HG03039 (cell line): ENCODE measurements around the gene TRIP12.
"Not testable (repeated sequence)": the region's sequence is repeated elsewhere in the genome, so short reads cannot be mapped to it uniquely, and the experiment has no call there.

Source experiments
- ATAC-seq: cut with Tn5 transposase; IDR thresholded peaks from one replicate; pipeline ENCODE4 v1.9.1; 2021; ENCODE audit warnings: mild to moderate bottlenecking, moderate library complexity; ENCODE audit not compliant: unreplicated experiment

Gene TRIP12

DNA sequence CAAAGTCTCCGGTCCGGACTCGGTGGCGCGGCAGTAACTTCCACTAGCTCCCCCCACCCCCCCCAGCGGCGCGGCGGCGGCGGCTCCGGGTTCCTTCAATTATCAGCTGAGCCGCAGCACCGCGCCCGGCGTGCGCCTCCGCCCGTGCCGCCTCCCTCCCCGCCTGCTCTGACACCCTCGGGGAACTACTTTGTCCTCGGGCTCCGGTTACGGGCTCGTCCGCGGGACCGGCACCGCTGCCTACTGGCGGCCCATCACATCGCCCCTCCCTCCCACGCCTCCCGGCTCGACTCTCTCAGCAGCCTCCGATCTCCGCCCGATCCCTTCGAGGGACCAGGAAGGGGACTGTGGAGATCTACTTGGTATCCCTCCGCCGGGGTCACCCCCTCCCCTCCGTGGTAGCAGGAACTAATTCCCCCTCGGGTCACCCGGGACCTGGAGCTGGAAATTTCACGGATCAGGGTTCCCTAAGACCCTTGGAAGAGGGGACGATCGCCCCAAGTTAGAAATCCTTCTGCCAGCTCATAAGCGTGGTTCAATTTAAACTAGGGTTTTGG is at the start of gene TRIP12:
TRIP12 (minus strand) TSS at position 118 of the 557 bp plus-strand sequence. CDS start 41,930 bp downstream, outside the sequence.
- ATAC-seq, result peak; percentile 57

DNA sequence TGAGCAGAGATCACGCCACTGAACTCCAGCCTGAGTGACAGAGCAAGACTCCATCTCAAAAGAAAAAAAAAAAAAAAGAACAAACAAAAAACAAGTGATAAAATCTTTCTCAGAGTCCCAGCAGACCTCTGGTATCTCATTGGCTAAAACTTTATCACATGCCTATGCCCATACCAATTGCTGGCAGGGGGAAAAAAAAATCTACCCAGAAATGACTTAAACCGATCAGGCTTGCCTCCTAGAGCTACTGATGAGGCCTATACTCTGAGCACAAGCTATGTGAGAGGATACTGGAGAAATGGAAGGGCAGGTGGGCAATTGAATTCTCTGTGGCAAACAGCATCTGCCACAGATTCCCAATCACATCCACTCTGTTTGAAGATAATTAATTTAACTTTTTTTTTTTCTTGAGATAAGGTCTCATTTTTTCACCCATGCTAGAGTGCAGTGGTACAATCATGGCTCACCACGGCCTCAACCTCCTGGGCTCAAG is 49.5 kb upstream of the TRIP12 start:
- no peak for ATAC-seq

DNA sequence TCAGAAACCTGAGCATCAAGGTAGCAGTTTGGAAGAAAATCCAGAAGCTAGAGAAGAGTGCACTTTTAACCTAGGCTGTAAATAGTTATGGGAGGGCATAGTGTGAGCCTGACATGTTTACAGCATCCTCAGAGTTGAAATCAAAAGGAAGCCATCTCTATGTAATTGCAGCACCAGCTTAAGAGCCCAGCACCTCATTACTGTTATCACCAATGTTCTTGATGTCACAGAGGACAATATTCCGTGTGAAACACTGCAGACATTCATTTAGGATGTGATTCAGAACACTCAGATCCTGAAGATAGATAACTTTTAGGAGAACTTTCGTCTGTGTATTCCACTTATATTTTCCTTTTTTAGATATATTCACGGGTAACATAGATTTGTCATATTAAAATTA is 48.6 kb upstream of the TRIP12 start:
- no peak for ATAC-seq

DNA sequence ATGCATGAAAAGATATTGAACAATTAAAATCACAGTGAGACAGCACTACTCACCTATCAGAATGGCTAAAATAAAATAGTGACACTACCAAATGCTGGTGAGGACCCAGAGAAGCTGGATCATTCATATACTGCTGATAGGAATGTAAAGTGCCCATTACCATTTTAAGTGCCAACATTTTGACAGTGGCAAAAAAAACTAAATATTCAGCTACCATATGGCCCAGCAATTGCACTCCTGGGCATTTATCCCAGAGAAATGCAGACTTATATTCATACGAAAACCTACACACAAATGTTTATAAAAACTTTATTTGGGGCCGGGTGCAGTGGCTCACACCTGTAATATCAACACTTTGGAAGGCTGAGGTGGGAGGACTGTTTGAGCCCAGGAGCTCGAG is 48.1 kb upstream of the TRIP12 start:
- no peak for ATAC-seq

DNA sequence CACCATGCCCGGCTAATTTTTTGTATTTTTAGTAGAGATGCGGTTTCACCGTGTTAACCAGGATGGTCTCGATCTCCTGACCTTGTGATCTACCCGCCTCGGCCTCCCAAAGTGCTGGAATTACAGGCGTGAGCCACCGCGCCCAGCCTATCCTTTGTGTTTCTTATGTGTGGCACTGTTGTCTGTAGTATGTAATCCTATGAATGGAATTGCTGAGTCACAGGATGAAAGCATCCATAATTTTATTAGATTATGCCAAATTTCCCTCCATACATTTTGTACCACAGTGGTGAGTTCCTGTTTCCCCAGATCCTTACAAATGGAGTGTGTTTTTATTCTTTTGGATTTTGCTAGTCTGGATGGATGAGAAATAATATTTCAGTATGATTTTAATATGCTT is 41.8 kb upstream of the TRIP12 start:
- not testable (repeated sequence) for ATAC-seq

DNA sequence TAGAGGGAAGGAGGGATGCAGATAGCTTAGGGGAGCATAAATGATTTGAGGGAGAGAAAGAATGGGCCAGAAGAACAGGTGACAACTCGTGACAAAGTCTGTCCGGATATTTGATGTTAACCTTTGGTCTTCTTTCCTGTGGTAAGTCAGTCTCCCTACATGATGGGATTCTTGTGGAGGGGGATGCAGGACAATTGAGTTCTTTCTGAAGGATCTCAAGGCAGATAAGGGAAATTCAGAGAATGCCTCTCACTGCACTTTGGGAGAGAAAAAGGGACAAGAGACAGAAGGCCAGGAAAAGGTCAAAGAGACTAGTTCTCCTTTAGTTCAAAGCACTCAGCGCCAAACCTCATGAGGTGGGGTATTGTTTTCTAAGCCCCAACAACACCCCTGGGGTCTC is 34.7 kb upstream of the TRIP12 start:
- no peak for ATAC-seq

DNA sequence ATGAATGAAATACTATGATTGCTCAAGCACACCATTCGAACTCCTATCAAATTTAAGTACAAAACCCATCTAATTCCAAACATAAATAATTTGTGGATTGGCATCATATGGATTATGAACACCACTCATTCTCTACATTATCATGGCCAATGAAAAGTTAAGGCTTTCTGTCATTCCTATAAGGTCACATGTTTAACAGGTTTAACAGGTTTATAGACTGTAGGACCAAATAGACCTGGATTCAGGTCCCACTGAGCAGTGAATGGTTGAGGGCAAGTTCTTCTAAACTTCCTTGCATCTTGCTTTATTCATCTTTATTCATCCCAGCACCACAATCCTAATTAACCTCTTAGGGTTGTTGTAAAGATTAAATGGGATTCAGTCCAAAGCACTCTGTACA is 33.9 kb upstream of the TRIP12 start:
- ATAC-seq, result no peak

DNA sequence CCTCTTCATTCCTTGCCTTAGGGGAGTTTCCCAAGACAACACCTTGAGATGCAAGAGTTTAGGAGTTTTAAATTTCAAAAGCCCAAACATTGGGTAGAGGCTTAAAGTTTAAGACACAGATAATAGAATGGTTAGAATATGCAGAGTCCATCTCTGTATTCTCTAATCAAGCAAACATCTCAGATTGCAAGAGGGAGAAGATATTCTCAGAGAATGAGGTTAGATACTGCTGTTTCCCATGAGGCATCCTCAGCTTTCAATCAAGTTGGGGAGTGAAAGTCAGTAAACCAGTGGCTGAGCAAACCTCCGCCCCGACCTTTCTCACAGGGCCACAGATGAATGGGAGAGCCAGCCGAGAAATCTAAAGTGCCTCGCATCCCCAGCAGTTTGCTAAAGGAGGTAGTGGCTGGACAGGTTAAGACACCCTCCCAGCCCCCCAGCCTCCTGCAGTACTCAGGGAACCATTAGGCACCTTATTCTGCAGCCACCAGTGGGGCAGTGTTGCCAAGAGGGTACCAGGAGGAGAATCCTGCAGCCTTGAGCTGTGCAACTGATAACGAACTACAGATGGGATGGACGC is 30.5 kb upstream of the TRIP12 start:
- ATAC-seq, result no peak

DNA sequence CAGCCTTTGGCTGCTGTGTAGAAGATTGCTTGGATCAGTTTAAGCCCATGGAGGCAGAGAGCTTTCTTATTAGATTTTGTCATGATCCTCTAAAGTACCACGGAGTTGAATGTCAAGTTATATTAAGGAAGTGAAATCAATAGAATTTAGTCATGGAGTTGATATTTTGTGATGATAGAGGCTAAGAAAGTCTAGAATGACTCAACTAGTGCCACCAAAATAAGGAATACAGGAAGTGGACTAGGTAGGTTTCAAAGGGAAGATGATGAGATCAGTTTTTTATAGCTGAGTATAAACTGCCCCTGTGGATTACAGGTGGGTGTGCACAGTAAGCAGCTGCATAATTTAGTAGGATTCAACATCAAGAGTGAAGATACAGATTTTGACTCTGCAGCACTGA is 25.7 kb upstream of the TRIP12 start:
- no peak for ATAC-seq

DNA sequence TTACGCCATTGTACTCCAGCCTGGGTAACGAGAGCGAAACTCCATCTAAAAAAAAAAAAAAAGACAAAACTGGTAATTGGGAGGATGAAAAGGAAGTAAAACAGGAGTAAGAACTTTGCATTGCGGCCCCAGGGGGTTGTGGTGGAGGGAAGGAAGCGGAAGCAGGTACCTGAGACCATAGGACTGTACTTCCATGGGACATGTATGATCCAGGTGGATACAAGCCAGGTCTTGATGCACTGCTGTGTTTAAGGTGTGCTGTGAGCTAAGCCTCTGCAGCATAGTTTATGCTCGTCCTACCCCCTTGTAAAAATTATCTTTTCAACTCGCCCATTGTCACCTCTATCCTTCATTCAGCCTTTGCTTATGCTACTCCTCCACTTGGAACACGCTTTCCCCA is 24.2 kb upstream of the TRIP12 start:
- no peak for ATAC-seq

DNA sequence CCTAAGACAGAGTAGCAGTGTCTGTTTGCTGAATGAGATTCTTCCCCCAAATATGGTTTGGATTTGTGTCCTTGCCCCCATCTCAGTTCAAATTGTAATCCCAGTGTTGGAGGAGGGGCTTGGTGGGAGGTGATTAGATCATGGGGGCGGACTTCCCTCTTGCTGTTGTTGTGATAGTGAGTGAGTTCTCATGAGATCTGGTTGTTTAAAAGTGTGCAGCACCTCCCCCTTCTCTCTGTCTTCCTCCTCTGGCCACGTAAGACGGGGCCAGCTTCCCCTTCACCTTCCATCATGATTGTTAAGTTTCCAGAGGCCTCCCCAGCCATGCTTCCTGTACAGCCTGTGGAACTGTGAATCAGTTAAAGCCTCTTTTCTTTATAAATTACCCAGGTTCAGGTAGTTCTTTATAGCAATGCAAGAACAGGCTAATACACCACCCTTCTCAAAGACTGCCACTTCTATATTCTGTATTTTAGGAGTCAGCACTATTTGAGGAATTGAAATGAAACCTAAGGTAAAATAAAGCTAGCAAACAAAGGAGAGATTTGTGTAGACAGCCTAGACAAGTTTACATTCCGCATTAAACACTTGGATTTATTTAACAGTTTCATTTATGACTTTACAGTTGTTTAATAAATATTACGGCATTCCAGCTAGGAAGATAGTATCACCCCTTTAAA is 22.1 kb upstream of the TRIP12 start:
- ATAC-seq, result no peak

DNA sequence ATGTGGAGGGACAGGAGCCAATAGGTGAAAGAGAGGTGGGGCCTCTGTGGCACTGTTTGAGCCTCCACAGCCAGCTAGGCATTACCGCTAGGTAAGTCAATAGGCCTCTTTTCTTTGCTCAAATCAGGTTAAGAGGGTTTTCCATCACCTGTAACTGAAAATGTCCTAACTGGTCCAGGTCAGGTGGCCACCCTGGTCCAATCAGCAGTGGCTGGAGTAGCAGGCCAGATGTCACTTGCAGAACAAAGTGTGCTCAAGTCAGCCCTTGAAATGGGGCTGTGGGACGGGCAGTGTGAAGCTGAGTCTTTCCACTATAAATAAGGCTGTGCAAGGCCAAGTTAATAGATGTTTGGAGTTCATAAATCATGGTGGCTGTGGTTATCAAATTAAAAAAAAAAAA is 21.4 kb upstream of the TRIP12 start:
- ATAC-seq, result no peak

DNA sequence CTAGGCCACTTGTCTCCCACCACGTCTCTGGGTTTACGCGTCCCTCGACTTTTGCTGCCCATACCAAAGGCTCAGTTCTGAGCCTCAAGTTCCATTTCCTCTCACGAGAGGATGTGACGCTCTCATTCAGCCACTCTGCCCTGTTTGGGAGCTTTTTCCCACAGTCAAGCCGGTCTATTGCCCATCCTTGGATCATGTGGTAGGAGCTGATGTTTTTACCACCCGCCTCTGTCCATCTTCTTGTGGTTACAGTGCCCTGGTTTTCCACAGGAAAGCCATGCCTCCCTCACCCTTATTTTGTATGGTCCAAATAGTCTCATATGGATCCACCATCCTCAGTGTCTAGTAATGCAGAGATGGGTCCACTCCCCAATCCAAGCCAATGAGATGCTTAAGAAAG is 20.9 kb upstream of the TRIP12 start:
- no peak for ATAC-seq

DNA sequence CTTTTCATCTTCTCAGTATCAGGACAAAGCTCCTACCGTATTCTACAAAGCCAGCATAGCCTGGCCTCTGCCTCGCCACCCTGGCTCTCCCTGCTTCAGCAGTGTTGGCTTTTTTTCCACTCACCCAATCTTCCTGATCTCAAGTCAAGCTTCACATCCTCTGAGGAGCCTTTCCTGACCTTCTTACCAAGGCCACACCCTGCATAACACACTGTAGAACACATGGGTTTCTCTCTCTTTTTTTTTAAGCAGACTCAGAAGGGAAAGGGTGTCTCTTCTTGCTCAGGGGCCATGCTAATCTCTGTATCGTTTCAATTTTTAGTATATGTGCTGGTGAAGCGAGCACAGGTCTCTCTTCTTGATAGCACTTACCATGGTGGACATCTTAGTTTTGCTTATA is 15.7 kb upstream of the TRIP12 start:
- ATAC-seq, result no peak

DNA sequence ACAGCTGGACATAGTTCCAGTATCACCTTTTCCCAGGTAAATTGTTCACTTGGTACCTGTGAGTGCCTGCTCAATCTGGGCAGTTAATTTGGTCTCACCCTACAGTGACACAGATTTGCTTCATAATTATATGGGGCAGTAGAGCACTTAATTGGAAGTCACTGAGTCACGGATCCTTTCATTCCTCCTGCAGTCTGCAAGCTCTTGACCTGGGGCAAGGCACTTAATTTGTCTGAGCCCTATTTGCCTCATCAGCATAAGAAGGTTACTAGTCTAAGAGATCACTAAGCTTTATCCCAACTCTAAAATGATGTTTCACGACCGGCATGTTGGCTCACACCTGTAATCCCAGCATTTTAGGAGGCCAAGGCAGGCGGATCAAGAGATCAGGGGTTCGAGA is 9.4 kb upstream of the TRIP12 start:
- no peak for ATAC-seq

DNA sequence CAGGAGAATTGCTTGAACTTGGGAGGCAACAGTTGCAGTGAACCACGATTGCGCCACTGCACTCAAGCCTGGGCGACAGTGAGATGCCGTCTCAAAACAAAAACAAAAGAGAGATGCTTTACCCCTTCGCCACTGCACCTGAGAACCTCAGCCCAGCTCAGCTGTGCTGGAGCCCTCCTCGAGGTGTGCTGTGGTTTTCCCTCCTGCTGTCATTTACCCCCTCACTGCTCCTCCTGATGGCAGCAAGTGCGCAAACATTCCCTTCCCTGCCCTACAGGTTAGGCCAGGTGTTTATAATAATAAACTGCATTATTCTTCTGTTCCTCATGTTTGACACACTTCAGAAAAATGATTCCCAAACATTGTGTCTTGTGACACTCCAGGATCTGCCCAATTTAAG is 8.8 kb upstream of the TRIP12 start:
- ATAC-seq, result no peak

DNA sequence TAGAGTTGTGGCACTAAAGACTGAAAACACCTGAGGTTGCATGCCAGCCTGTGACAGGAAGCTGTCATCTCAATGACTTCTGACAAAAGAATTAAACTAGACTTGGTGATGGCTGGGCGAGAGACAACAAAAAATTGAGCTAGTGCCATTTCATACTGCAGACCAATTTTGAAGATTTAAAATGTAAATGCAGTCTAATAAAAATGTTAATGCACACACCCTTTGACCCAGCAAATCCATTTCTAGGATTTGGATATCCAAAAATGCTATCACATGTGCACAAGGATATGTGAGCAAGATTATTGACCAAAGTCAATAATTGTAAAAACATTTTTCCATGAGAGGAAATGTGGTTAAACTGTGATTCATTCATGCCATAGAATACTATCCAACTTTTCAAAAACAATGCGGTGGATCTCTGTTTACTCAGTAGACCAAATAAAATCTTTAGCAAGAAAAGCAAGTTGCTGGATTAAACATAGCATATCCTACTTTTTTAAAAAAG is 6.1 kb upstream of the TRIP12 start:
- ATAC-seq, result no peak

DNA sequence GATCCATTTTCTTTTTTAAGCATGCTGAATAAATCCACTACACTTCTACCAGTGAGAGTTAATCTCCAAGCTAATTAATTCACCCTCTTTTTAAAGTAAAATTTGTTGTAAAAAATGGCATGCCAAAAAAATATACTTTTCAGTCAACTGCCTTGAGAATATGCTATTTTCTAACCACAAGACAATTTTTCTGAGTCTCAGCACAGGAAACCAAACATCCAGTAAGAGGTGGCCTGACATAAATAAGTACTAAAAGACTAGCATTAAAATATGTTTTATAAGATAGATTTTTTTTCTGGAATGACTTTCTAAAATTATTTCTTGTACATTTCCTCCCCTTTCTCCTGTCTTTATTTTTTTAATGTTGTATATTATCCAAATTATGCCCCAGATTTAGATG is 3.4 kb upstream of the TRIP12 start:
- no peak for ATAC-seq

DNA sequence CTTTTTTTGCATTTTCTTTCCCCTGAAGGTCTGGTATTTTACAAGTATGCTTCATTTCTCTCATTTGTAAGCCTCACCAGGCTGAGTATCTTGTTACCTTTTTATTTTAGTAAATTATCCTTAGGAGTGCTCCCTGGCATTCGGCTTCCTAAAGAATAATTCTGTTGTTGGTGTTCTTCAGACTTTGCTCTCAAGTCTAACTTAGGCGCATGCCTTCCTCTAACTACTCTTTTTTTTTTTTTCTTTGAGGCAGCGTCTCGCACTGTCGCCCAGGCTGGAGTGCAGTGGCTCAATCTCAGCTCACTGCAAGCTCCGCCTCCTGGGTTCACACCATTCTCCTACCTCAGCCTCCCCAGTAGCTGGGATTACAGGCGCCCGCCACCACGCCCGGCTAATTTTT is 2.7 kb upstream of the TRIP12 start:
- not testable (repeated sequence) for ATAC-seq

DNA sequence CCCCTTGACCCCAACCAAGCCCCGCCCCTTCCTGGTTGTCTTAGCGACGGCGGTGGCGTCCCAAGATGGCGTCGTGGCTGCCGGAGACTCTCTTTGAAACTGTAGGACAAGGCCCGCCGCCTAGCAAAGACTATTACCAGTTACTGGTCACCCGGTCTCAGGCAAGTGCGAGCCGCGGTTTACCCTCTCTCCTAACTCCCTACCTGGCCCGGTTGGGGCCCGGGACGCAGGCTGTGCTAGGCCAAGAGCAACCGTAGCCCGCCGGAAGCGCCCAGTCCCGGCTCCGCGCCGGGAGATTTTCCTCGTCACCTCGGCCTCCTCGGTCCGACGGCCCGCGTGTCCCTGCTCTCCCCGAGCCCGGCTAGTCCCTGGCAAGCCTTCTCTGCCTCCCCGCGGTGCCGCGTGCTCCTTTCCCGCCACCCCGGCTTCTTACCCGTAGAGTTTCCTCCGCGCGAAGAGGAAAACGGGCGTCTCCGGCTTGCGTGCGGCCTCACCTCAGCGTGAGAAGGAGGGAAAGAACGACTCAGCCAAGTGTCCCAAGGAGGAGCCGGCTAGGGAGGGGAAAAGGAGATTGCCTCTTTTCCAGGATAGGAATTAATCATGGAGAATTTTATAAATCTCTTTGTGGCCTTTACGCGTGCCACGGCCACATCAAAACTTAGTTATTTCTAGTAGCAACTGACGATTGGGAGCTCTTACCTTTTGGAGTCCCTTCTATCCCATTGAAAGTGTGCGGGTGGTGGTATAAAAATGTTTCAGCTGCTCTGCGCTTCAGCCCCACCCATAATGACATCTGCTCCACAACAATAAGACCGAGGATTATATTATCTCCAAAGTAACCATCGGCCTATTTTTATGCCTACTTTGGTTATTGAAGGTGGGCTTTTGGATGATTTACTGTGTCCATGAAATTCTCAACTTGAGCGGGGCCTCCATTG is 909 bp upstream of the TRIP12 start, which contains the start of gene FBXO36:
FBXO36 (plus strand) TSS at position 55 of the 938 bp plus-strand sequence; CDS start at position 66, 11 bp downstream.
- ATAC-seq, result peak; percentile 44
